RWPE2 (cell line): ENCODE measurements around the gene WIPF2.

Source experiments
- ATAC-seq: fragments of 200-7000 bp; cut with Tn5 transposase; 3 replicates; pipeline ENCODE4 v1.9.1; 2021; ENCODE audit warnings: low read depth
- DNase-seq: peaks from one replicate; pipeline ENCODE4 v3.0.0-alpha.2; 2020; ENCODE audit warnings: low spot score
- H3K27ac ChIP-seq: fragments of 450-650 bp; 2 replicates; pipeline ENCODE4 v1.5.1; 2017; ENCODE audit warnings: mild to moderate bottlenecking; ENCODE audit not compliant: poor library complexity, severe bottlenecking
- H3K27me3 ChIP-seq: fragments of 250-450 bp; sonication (Bioruptor Pico); 2 replicates; pipeline ENCODE4 v1.5.1; 2021; ENCODE audit warnings: mild to moderate bottlenecking, moderate library complexity; ENCODE audit not compliant: insufficient read depth, poor library complexity, severe bottlenecking
- H3K36me3 ChIP-seq: fragments of 250-450 bp; sonication (Bioruptor Pico); 2 replicates; pipeline ENCODE4 v1.5.1; 2020; ENCODE audit warnings: low read depth, mild to moderate bottlenecking, moderate library complexity
- H3K4me1 ChIP-seq: fragments of 250-450 bp; sonication (Bioruptor Pico); 2 replicates; pipeline ENCODE4 v1.5.1; 2021; ENCODE audit warnings: mild to moderate bottlenecking, moderate library complexity; ENCODE audit not compliant: insufficient read depth, poor library complexity, severe bottlenecking
- H3K4me3 ChIP-seq: fragments of 250-450 bp; sonication (Bioruptor Pico); 2 replicates; pipeline ENCODE4 v1.5.1; 2021; ENCODE audit warnings: mild to moderate bottlenecking, moderate library complexity; ENCODE audit not compliant: severe bottlenecking
- H3K9me3 ChIP-seq: fragments of 250-450 bp; sonication (Bioruptor Pico); 2 replicates; pipeline ENCODE4 v1.5.1; 2021; ENCODE audit warnings: mild to moderate bottlenecking, moderate library complexity; ENCODE audit not compliant: severe bottlenecking
- TF ChIP-seq, protein P1 (sequence below): fragments of 450-650 bp; IDR thresholded peaks from one replicate; pipeline ENCODE4 v1.5.1; 2017; ENCODE audit warnings: mild to moderate bottlenecking, moderate library complexity; ENCODE audit not compliant: poor library complexity, severe bottlenecking

WIPF2 gene

DNA sequence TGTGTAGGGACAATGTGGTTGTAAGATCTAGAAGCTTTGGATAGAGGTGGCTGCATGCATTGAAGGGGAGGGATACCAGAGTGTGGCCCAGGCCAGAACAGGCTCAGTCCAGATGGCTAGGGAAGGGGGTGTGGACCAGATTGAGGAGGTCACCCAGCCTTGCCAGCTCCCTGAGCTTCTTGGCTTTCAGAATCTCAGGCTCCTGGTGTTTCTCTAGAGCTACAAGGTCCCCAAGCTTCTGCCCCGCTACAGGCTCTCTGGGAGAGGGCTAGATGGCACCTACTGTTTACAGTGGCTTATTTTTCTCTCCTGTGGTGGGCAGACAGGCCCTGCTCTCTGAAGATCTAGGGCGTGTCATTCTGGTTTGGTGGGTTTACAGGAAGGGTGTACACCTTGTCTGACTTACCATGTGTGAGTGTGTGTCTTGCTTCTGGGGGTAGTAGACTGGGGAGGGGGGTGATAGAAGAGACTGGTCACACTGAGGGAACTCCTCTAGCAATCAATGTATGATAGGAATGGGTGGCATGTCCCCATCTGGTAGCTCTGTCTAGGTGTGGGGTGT lies 90.9 kb downstream of the WIPF2 start:
- Histone ChIP-seq H3K27ac (peak overlapping the region; percentile 97), H3K4me3 (peak overlapping the region; percentile 47)

DNA sequence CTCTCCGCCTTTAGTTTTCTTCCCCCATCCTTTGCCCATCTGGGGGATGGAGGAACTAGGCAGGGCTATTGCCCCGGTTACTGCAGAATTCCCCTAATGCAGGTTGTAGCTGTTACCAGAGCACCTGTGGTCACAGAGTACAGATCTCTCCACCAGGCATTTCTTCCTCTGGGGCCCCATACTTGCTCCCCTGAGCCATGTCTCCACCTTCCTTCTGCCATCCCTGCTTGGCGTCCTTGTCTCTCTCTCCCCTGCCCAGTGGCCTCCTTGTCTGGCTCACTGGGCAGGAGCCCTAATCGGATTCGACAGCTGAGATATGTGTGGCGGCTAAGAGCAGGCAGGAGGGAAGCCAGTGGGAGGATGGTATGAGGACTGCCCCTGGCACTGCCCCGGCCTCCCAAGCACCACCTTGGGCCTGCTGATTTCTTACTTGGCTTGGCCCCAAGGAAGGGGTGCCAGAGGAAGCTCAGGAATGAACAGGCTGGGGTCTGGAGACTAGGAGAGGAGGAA lies 91.8 kb downstream of the WIPF2 start:
- Histone ChIP-seq H3K27me3 (no peaks in the 10 kb centered on the region), H3K9me3 (no peaks in the 10 kb centered on the region), H3K36me3 (no peaks in the 10 kb centered on the region), H3K4me3 (no peak overlapping the region), H3K27ac (peak overlapping the region; percentile 97), H3K4me1 (peaks cover 84% of the 10 kb centered on the region)
- TF ChIP-seq, protein P1, sequence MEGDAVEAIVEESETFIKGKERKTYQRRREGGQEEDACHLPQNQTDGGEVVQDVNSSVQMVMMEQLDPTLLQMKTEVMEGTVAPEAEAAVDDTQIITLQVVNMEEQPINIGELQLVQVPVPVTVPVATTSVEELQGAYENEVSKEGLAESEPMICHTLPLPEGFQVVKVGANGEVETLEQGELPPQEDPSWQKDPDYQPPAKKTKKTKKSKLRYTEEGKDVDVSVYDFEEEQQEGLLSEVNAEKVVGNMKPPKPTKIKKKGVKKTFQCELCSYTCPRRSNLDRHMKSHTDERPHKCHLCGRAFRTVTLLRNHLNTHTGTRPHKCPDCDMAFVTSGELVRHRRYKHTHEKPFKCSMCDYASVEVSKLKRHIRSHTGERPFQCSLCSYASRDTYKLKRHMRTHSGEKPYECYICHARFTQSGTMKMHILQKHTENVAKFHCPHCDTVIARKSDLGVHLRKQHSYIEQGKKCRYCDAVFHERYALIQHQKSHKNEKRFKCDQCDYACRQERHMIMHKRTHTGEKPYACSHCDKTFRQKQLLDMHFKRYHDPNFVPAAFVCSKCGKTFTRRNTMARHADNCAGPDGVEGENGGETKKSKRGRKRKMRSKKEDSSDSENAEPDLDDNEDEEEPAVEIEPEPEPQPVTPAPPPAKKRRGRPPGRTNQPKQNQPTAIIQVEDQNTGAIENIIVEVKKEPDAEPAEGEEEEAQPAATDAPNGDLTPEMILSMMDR = no peak
- ATAC-seq = no peak
- DNase-seq = no peak

More for the DNA sequence above, 90.9 kb downstream of the WIPF2 start:
- no peaks in the 10 kb centered on the region for H3K27me3 ChIP-seq
- no peaks in the 10 kb centered on the region for H3K9me3 ChIP-seq
- no peaks in the 10 kb centered on the region for H3K36me3 ChIP-seq
- TF ChIP-seq, protein P1 = no peak
- no peak for DNase-seq
- peaks cover 75% of the 10 kb centered on the region for H3K4me1 ChIP-seq
- no peak for ATAC-seq

DNA sequence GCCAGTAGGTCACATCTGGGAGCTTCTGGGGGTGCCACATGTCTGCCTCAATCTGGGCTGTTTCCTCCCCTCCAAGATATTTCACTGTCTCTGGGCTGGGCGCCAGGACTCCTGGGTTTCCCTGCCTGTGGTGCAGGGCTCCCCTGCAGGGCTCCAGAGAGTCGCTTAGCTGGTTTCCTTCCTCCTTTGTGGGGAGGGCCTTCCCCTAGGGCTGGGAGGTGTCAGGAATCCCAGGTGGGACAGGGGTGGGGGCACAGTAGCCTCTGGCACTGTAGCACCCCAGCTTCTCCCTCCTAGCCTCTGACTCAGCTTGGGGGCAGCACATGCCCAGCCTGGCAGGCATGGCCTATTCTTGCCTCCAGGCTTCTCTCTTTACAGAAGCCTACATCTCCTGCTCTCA lies 92.5 kb downstream of the WIPF2 start:
- H3K4me1 ChIP-seq = peaks cover 85% of the 10 kb centered on the region
- H3K9me3 ChIP-seq = no peaks in the 10 kb centered on the region
- TF ChIP-seq, protein P1 = no peak
- H3K36me3 ChIP-seq = no peaks in the 10 kb centered on the region
- H3K27ac ChIP-seq = peak overlapping the region; percentile 97
- no peak overlapping the region for H3K4me3 ChIP-seq
- ATAC-seq (peak; percentile 32), DNase-seq (no peak)
- H3K27me3 ChIP-seq = no peaks in the 10 kb centered on the region

DNA sequence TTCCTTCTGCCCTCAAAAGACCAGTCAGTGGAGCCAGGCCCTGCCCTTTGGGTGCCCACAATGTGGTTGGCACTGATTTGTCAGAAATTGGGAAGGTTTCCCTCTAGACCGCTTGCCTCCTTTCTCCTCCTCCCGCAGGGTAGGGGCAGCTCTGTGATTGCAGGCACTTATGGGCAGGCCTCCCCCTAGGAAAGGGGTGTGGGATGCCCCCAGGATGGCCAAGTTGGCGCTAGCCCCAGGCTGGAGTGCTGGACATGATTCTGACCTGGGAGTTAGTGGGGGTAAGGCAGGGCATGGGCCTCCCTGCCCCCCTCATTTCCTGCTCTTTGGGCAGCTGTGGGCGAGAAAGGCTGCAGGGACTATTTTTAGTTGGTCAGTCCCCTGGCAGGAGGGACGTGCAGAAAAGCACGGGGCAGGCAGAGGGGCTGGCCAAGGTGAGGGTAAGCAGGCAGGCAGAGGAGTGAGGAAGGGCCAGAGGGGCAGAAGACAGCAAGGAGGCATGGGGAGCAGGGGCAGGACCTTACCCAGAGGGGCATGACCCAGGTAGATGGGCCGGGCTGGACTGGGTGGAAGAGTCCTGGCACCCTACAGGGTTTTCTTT lies 93.1 kb downstream of the WIPF2 start:
- H3K4me1 ChIP-seq = peaks cover 82% of the 10 kb centered on the region
- DNase-seq = no peak
- TF ChIP-seq, protein P1 = no peak
- peak; percentile 4; the same call in 1 of the 3 replicates for ATAC-seq
- no peaks in the 10 kb centered on the region for H3K9me3 ChIP-seq
- H3K27ac ChIP-seq = peak overlapping the region; percentile 97
- H3K4me3 ChIP-seq = no peak overlapping the region
- H3K27me3 ChIP-seq = no peaks in the 10 kb centered on the region
- no peaks in the 10 kb centered on the region for H3K36me3 ChIP-seq
